SU-DHL-6 (cell line): ENCODE results near the gene PNMA1.

Experiments used
- H2AFZ ChIP-seq: fragments of 200-600 bp; sonication (generic); 2 replicates; pipeline ENCODE4 v1.6.1; 2014; ENCODE audit warnings: low read depth, mild to moderate bottlenecking, moderate library complexity, mixed read lengths, antibody characterized with exemption, low read length; ENCODE audit not compliant: severe bottlenecking
- H3F3A ChIP-seq: fragments of 200-600 bp; shearing (Covaris generic); 2 replicates; pipeline ENCODE4 v1.6.0; 2016; ENCODE audit warnings: antibody characterized with exemption, mild to moderate bottlenecking; ENCODE audit not compliant: insufficient read depth
- H3K27ac ChIP-seq: fragments of 200-600 bp; sonication (generic); 2 replicates; pipeline ENCODE4 v1.5.1; 2016; ENCODE audit warnings: low read depth, mild to moderate bottlenecking, low read length, moderate library complexity, mixed read lengths
- H3K27me3 ChIP-seq: fragments of 200-600 bp; sonication (generic), shearing (Covaris generic); 2 replicates; pipeline ENCODE4 v1.6.0; 2014; ENCODE audit warnings: mild to moderate bottlenecking, low read length
- H3K36me3 ChIP-seq: fragments of 200-600 bp; sonication (generic); 2 replicates; pipeline ENCODE4 v1.6.1; 2014; ENCODE audit warnings: mild to moderate bottlenecking, low read length, mixed read lengths
- H3K4me2 ChIP-seq: fragments of 300-600, 200-600 bp; shearing (Covaris generic), sonication (generic); 2 replicates; pipeline ENCODE4 v1.6.0; 2014; ENCODE audit warnings: low read length, low read depth, mild to moderate bottlenecking; ENCODE audit not compliant: poor library complexity, severe bottlenecking
- H3K4me3 ChIP-seq: fragments of 200-600 bp; sonication (generic); 2 replicates; pipeline ENCODE4 v1.5.1; 2014; ENCODE audit warnings: antibody characterized with exemption, low read length, mild to moderate bottlenecking, mixed read lengths; ENCODE audit not compliant: insufficient read depth, poor library complexity, severe bottlenecking
- H3K79me2 ChIP-seq: fragments of 200-600 bp; sonication (generic); 2 replicates; pipeline ENCODE4 v1.6.1; 2014; ENCODE audit warnings: mild to moderate bottlenecking, low read length, moderate library complexity; ENCODE audit not compliant: insufficient read depth
- H3K9ac ChIP-seq: fragments of 200-600 bp; sonication (generic); 2 replicates; pipeline ENCODE4 v1.7.0; 2014; ENCODE audit warnings: mild to moderate bottlenecking, low read length
- H3K9me2 ChIP-seq: fragments of 200-600 bp; sonication (generic); replicated peaks from 2 replicates; pipeline ENCODE4 v1.6.1; 2014; ENCODE audit warnings: low read length; ENCODE audit not compliant: insufficient read depth
- H3K9me3 ChIP-seq: fragments of 200-600 bp; sonication (generic); 2 replicates; pipeline ENCODE4 v1.6.1; 2014; ENCODE audit warnings: low read length, mixed read lengths; ENCODE audit not compliant: insufficient read depth
- H4K20me1 ChIP-seq: fragments of 200-600 bp; sonication (generic); 2 replicates; pipeline ENCODE4 v1.6.1; 2014; ENCODE audit warnings: low read depth, mild to moderate bottlenecking, antibody characterized with exemption, low read length, moderate library complexity, mixed read lengths
- EZH2phosphoT487 ChIP-seq: fragments of 200-600 bp; sonication (generic), shearing (Covaris generic); conservative IDR thresholded peaks from 2 replicates; pipeline ENCODE4 v1.6.1; 2018; ENCODE audit warnings: mild to moderate bottlenecking, antibody characterized with exemption, low read length, moderate library complexity, mixed read lengths
- TF ChIP-seq, protein P1 (sequence below): fragments of 200-600 bp; sonication (generic); IDR thresholded peaks from one replicate; pipeline ENCODE4 v1.5.1; 2017; ENCODE audit warnings: antibody characterized with exemption, mild to moderate bottlenecking, low read length, moderate library complexity; ENCODE audit not compliant: insufficient read depth, poor library complexity, severe bottlenecking

The PNMA1 gene

DNA sequence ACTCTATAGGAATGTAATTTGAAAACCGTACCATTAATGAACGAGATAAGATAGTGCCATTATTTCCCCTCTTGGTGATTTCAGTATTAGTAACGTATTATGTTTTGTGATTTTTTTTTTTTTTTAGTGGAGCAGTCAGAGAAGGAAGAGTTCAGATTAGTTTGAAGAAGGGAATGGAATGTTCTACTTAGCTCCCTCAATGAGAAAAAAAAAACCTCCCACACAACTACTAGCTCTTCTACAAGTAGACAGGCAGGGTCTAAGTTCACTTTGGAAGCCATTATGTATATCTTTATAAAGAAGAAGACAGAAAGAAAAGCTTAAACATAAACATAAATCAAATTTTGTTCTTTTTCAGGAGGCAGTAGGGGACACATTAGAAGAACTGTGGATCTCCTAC lies 27.3 kb downstream of the PNMA1 start:
- no peak overlapping the region for H3K4me2 ChIP-seq
- H3K27ac ChIP-seq = no peak overlapping the region
- H3K4me3 ChIP-seq = no peak overlapping the region
- H3F3A ChIP-seq = no peaks in the 10 kb centered on the region
- H3K79me2 ChIP-seq = no peaks in the 10 kb centered on the region
- no peaks in the 10 kb centered on the region for H4K20me1 ChIP-seq
- TF ChIP-seq EZH2phosphoT487 = no peak
- TF ChIP-seq, protein P1, sequence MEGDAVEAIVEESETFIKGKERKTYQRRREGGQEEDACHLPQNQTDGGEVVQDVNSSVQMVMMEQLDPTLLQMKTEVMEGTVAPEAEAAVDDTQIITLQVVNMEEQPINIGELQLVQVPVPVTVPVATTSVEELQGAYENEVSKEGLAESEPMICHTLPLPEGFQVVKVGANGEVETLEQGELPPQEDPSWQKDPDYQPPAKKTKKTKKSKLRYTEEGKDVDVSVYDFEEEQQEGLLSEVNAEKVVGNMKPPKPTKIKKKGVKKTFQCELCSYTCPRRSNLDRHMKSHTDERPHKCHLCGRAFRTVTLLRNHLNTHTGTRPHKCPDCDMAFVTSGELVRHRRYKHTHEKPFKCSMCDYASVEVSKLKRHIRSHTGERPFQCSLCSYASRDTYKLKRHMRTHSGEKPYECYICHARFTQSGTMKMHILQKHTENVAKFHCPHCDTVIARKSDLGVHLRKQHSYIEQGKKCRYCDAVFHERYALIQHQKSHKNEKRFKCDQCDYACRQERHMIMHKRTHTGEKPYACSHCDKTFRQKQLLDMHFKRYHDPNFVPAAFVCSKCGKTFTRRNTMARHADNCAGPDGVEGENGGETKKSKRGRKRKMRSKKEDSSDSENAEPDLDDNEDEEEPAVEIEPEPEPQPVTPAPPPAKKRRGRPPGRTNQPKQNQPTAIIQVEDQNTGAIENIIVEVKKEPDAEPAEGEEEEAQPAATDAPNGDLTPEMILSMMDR = no peak
- H3K9me2 ChIP-seq = no peaks in the 10 kb centered on the region
- no peaks in the 10 kb centered on the region for H3K36me3 ChIP-seq
- no peak overlapping the region for H2AFZ ChIP-seq
- H3K27me3 ChIP-seq = no peaks in the 10 kb centered on the region
- H3K9me3 ChIP-seq = no peaks in the 10 kb centered on the region
- H3K9ac ChIP-seq = no peak overlapping the region

GRCh38 chr14:73685328-73685727 lies 28.9 kb downstream of the PNMA1 start:
- Histone ChIP-seq H2AFZ (no peak overlapping the region), H3F3A (no peaks in the 10 kb centered on the region), H3K9me2 (no peaks in the 10 kb centered on the region), H3K27me3 (no peaks in the 10 kb centered on the region), H3K9ac (no peak overlapping the region), H3K36me3 (no peaks in the 10 kb centered on the region), H3K9me3 (no peaks in the 10 kb centered on the region), H4K20me1 (no peaks in the 10 kb centered on the region), H3K4me2 (no peak overlapping the region), H3K27ac (no peak overlapping the region), H3K4me3 (no peak overlapping the region), H3K79me2 (no peaks in the 10 kb centered on the region)
- TF ChIP-seq EZH2phosphoT487 = no peak
- TF ChIP-seq, protein P1 = no peak

GRCh38 chr14:73684627-73685026 lies 29.6 kb downstream of the PNMA1 start:
- no peaks in the 10 kb centered on the region for H3K79me2 ChIP-seq
- H3K9me3 ChIP-seq = no peaks in the 10 kb centered on the region
- H3K4me3 ChIP-seq = no peak overlapping the region
- no peaks in the 10 kb centered on the region for H4K20me1 ChIP-seq
- no peak overlapping the region for H3K4me2 ChIP-seq
- no peak overlapping the region for H2AFZ ChIP-seq
- TF ChIP-seq, protein P1 = no peak
- no peak overlapping the region for H3K9ac ChIP-seq
- H3K9me2 ChIP-seq = no peaks in the 10 kb centered on the region
- H3K36me3 ChIP-seq = no peaks in the 10 kb centered on the region
- H3F3A ChIP-seq = no peaks in the 10 kb centered on the region
- no peaks in the 10 kb centered on the region for H3K27me3 ChIP-seq
- no peak overlapping the region for H3K27ac ChIP-seq

DNA sequence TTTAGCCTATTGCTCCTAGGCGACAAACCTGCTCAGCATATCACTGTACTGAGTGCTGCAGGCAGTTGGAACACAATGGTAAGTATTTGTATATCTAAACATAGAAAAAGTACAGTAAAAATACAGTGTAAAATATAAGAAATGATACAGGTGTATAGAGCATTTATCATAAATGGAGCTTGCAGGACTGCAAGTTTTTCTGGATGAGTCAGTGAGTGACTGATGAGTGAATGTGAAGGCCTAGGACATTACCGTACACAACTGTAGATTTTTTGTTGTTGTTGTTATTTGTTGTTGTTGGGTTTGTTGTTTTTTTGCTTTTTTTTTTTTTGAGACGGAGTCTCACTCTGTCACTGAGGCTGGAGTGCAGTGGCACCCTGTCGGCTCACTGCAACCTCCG lies 33.4 kb downstream of the PNMA1 start:
- 0 out of 2 replicates have a peak, but pooled peaks cover 4% of the 10 kb centered on the region for H3F3A ChIP-seq
- H3K9me2 ChIP-seq = no peaks in the 10 kb centered on the region
- TF ChIP-seq, protein P1 = no peak
- TF ChIP-seq EZH2phosphoT487 = no peak
- no peaks in the 10 kb centered on the region for H3K79me2 ChIP-seq
- H3K4me3 ChIP-seq = no peak overlapping the region
- no peak overlapping the region for H3K27ac ChIP-seq
- H3K36me3 ChIP-seq = no peaks in the 10 kb centered on the region
- no peaks in the 10 kb centered on the region for H4K20me1 ChIP-seq
- no peaks in the 10 kb centered on the region for H3K27me3 ChIP-seq
- no peaks in the 10 kb centered on the region for H3K9me3 ChIP-seq
- no peak overlapping the region for H2AFZ ChIP-seq
- no peak overlapping the region for H3K4me2 ChIP-seq
- H3K9ac ChIP-seq = no peak overlapping the region
